Heart right ventricle (tissue), 16 donors: Measurements from ENCODE around the gene NIBAN1. TPM values are rescaled to one million over a fixed set of nuclear protein-coding genes. Genes with fewer than 3 reads are reported as not detected.

Experiments
- ATAC-seq, 8 donors: fragments of 200-7000 bp; cut with Tn5 transposase; one replicate each; pipeline ENCODE4 v1.9.1; 2020; ENCODE audit warnings: mild to moderate bottlenecking in 8 of 8, moderate library complexity in 8 of 8, moderate number of reproducible peaks in 1 of 8
- DNase-seq, 2 donors: peaks; one replicate each; pipeline ENCODE4 v3.0.0-alpha.2; 2020
- H3K27ac ChIP-seq, 10 donors: fragments of 200-600 bp; sonication (generic) in 2 of 10; one replicate each; pipeline versions ENCODE4 v1.5.0 to v1.8.0; 2020 to 2022; ENCODE audit warnings: mild to moderate bottlenecking in 3 of 10
- H3K27me3 ChIP-seq, 7 donors: fragments of 200-600 bp; one replicate each; pipeline ENCODE4 v1.8.0; 2021 to 2022; ENCODE audit warnings: mild to moderate bottlenecking in 2 of 7
- H3K36me3 ChIP-seq, 9 donors: fragments of 200-600 bp; sonication (generic) in 1 of 9; one replicate each; pipeline versions ENCODE4 v1.5.0 to v1.8.0; 2020 to 2022; ENCODE audit warnings: mild to moderate bottlenecking in 2 of 9
- H3K4me1 ChIP-seq, 9 donors: fragments of 200-600 bp; sonication (generic) in 1 of 9; one replicate each; pipeline versions ENCODE4 v1.5.0 to v1.8.0; 2020 to 2022; ENCODE audit warnings: mild to moderate bottlenecking in 4 of 9
- H3K4me3 ChIP-seq, 10 donors: fragments of 200-600 bp; sonication (generic) in 2 of 10; one replicate each; pipeline versions ENCODE4 v1.5.0 to v1.8.0; 2020 to 2022; ENCODE audit warnings: mild to moderate bottlenecking in 7 of 10, moderate library complexity in 2 of 10
- H3K9me3 ChIP-seq, 11 donors: fragments of 200-600 bp in 10 of 11; sonication (generic) in 2 of 11; one replicate each; pipeline versions ENCODE4 v1.5.0 to v1.8.0; 2013 to 2022; ENCODE audit warnings: mild to moderate bottlenecking in 2 of 11, control low read depth in 1 of 11, moderate library complexity in 1 of 11
- WGBS, 2 donors: extraction: QIAGEN DNeasy Blood & Tissue Kit; methylation state at CpG; one replicate each; pipeline ENCODE4 v1.1.7; 2013; ENCODE audit warnings: inconsistent platforms in 1 of 2; 5-methylcytosine and 5-hydroxymethylcytosine counted together
- intact Hi-C, 10 donors: fragments of 100-400 bp; cut with DNase I; formaldehyde crosslinking; loops; one replicate each; pipeline versions ENCODE4 v1.11.1 to v1.14.2; 2022
- polyA plus RNA-seq, 2 donors: library from polyadenylated mRNA; stranded (reverse); fragments of 200-250 nt; gene quantifications; one replicate each; pipeline ENCODE4 v1.2.3, GENCODE V29; 2013
- total RNA-seq, 10 donors: library from RNA; stranded (reverse); fragmentation: NEBNext Ultra II Directional in 3 of 10; extraction: Animal tissue kit (Norgen Biotek cat#: 25700) in 3 of 10; gene quantifications; one replicate each; pipeline versions ENCODE4 v1.2.1 to v1.2.4, GENCODE V29; 2021 to 2023
- TF ChIP-seq, protein P1 (sequence below), 9 donors: fragments of 200-600 bp; sonication (generic) in 2 of 9; IDR thresholded peaks; one replicate each; pipeline versions ENCODE4 v1.5.0 to v1.8.0; 2021 to 2022; ENCODE audit warnings: antibody characterized with exemption in 9 of 9, mild to moderate bottlenecking in 5 of 9, moderate library complexity in 1 of 9
- donor health status: Arrhythmogenic right ventricular cardiomyopathy.
- donor health status: ischemic (EF 13 %, LVEDD 7.1; RV severe dilation, severe dysfunction).
- donor health status: healthy with polysubstance abuse.
- donor health status: DM: no; HTN: yes; CAD: no.
- donor health status: DM: no; HTN: no; CAD: no.
- donor health status: ischemic (EF 25% LVEDD 6.9; RV normal size, moderate dysfunction).
- donor health status: ischemic (EF 25% LVEDD 5.7; RV mildly dilated, moderate dysfunction).
- donor health status: healthy.
- donor health status: DM: yes; HTN: yes; CAD: no.
- donor health status: Ischemic cardiomyopathy.
- donor health status: ischemic (EF 35%, LVEDD 5.7; RV mildly dilated, moderate dysfunction).
- donor health status: nonischemic (EF 11% LVEDD 7.7; RV severe dilation, severe dysfunction).
- donor health status: DM: yes; HTN: yes; CAD: no.
- donor health status: PGD.
- donor health status: ischemic (EF 29% LVEDD 5.4; RV normal size, mild dysfunction).
- donor health status: nonischemic (EF 23%, LVEDD 6.1; RV moderate dilation, normal function).

The NIBAN1 gene
- total and polyA plus RNA-seq, 12 donors = 46.6 to 601 (median 363) TPM

DNA sequence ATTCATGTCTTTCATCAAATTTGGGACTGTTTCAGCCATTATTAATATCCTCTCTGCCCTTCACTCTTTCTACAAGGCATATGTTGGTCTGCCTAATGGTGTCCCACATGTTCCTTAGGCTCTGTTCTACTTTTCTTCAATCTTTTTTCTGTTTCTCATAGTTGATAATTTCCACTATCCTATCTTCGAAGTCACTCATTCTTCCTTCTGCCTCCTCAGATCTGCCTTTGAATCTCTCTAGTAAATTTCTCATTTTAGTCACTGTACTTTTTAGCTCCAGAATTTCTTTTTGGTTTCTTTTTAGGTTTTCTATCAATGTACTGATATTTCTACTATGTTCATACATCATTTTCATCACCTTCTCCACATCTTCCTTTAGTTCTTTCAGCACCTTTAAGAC is 20.0 kb upstream of the NIBAN1 start:
- ATAC-seq = no peak
- Histone ChIP-seq H3K36me3 (no peaks in the 10 kb centered on the region), H3K27ac (no peak overlapping the region), H3K4me3 (no peak overlapping the region), H3K9me3 (peaks cover 0 to 17% (median 3%) of the 10 kb centered on the region in 11 donors), H3K27me3 (peaks cover 0 to 6% (median 0%) of the 10 kb centered on the region in 7 donors), H3K4me1 (no peaks in the 10 kb centered on the region)
- intact Hi-C loops = loop anchor here in 1 of 10 donors (10.0 kb wide), 1 partner anchor 180 kb away; no protein-coding TSS in a partner anchor
- WGBS, 2 donors = 88 to 93% methylated on average over 1 of the region's 1 CpG
- TF ChIP-seq, protein P1, sequence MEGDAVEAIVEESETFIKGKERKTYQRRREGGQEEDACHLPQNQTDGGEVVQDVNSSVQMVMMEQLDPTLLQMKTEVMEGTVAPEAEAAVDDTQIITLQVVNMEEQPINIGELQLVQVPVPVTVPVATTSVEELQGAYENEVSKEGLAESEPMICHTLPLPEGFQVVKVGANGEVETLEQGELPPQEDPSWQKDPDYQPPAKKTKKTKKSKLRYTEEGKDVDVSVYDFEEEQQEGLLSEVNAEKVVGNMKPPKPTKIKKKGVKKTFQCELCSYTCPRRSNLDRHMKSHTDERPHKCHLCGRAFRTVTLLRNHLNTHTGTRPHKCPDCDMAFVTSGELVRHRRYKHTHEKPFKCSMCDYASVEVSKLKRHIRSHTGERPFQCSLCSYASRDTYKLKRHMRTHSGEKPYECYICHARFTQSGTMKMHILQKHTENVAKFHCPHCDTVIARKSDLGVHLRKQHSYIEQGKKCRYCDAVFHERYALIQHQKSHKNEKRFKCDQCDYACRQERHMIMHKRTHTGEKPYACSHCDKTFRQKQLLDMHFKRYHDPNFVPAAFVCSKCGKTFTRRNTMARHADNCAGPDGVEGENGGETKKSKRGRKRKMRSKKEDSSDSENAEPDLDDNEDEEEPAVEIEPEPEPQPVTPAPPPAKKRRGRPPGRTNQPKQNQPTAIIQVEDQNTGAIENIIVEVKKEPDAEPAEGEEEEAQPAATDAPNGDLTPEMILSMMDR (IDR thresholded peaks at IDR 0.05) = no peak
- no peak for DNase-seq

DNA sequence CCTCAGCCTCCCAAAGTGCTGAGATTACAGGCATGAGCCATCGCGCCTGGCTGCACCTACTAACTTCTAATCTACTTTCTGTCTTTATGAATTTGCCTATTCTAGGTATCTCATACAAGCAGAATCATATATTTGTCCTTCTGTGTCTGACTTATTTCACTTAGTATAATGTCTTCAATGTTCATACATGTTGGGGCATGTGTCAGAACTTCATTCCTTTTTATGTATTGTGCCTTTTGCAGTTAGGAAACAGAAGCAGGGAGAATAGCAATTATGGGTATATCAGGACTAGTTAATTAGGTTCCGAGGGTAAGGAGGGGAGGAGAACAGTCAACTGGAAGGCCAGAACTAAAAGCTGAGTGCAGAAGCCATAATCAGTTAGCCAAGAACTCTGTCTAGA is 18.0 kb upstream of the NIBAN1 start:
- peaks cover 0 to 8% (median 0%) of the 10 kb centered on the region in 9 donors for H3K4me1 ChIP-seq
- H3K36me3 ChIP-seq = no peaks in the 10 kb centered on the region
- ATAC-seq (no peak), DNase-seq (no peak)
- H3K4me3 ChIP-seq = no peak overlapping the region
- intact Hi-C loops = loop anchor here in 1 of 10 donors (10.0 kb wide), 1 partner anchor 183 kb away; no protein-coding TSS in a partner anchor
- H3K27ac ChIP-seq = no peak overlapping the region
- TF ChIP-seq, protein P1 (IDR thresholded peaks at IDR 0.05) = no peak
- 89 to 95% methylated on average over 3 of the region's 3 CpGs for WGBS, 2 donors
- H3K27me3 ChIP-seq = no peaks in the 10 kb centered on the region
- H3K9me3 ChIP-seq = peaks cover 0 to 17% (median 3%) of the 10 kb centered on the region in 11 donors

DNA sequence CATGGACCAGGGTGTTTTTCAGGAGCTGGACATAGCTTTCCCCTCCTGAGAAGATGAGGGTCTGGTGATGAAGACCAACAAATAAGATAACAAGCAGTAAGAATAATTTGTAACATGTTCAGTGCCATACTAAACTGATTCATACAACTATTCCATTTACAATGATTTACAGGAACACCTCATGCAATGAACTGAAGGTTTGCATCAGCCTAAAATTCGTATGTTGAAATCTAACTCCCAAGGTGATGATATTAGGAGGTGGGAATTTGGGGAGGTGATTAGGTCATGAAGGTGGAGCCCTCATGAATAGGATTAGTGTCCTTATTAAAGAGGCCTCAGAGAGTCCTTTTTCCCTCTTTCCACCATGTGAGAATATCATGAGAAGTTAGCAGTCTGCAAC is 15.9 kb upstream of the NIBAN1 start:
- Histone ChIP-seq H3K9me3 (peaks cover 0 to 17% (median 3%) of the 10 kb centered on the region in 11 donors), H3K4me3 (no peak overlapping the region), H3K27ac (no peak overlapping the region), H3K27me3 (no peaks in the 10 kb centered on the region), H3K4me1 (peaks cover 0 to 8% (median 0%) of the 10 kb centered on the region in 9 donors), H3K36me3 (no peaks in the 10 kb centered on the region)
- TF ChIP-seq, protein P1 (IDR thresholded peaks at IDR 0.05) = no peak
- WGBS, 2 donors = 76 to 86% methylated on average over 1 of the region's 1 CpG
- DNase-seq (no peak), ATAC-seq (no peak)
- intact Hi-C loops = loop anchor here in 1 of 10 donors (10.0 kb wide), 1 partner anchor 185 kb away; no protein-coding TSS in a partner anchor

DNA sequence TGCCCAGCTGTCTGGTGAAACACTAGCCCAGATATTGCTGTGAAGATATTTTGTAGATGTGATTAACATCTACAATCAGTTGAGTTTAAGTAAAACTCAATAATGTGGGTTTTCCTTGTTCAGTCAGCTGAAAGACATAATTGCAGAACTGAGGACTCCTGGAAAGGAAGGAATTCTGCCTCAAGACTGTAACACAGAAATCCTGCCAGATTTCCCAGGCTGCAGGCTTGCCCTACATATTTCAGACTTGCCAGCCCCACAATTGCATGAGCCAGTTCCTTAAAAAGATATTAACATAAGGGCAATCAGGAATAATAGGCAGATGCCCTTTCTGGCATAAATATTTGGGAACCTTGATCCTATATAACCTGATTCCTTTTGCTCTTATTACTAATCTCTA is 14.2 kb upstream of the NIBAN1 start:
- no peaks in the 10 kb centered on the region for H3K27me3 ChIP-seq
- no peaks in the 10 kb centered on the region for H3K9me3 ChIP-seq
- no peaks in the 10 kb centered on the region for H3K36me3 ChIP-seq
- no peak overlapping the region for H3K4me3 ChIP-seq
- ATAC-seq (no peak), DNase-seq (no peak)
- intact Hi-C loops = loop anchor here in 3 of 10 donors (5.0 to 10.0 kb wide), 2 partner anchors 166 to 179 kb away; partner anchors contain the start of genes SWT1 (in 2 of the 3) and TRMT1L (in 2 of the 3)
- H3K27ac ChIP-seq = no peak overlapping the region
- TF ChIP-seq, protein P1 (IDR thresholded peaks at IDR 0.05) = no peak
- peaks cover 0 to 8% (median 0%) of the 10 kb centered on the region in 9 donors for H3K4me1 ChIP-seq
